PC-9 (cell line): ENCODE data around the gene R3HCC1L. TPM values are rescaled to one million over a fixed set of nuclear protein-coding genes. Genes with fewer than 3 reads are reported as not detected.

ENCODE experiments used
- BruUV-seq: library from RNA; stranded (reverse); fragments of 400-500 nt; replicated peaks from 2 replicates; lab custom pipeline; 2021; lab: Mats Ljungman, UMichigan
- CTCF ChIA-PET: fragments of 300-600 bp; sonication (Branson Sonifier 250); formaldehyde crosslinking; loops from one replicate; lab custom pipeline; 2022; ENCODE audit warnings: antibody characterized with exemption; lab: Charles Lee
- POLR2A ChIA-PET: fragments of 300-600 bp; sonication (Branson Sonifier 250); formaldehyde crosslinking; loops from one replicate; lab custom pipeline; 2022; ENCODE audit warnings: antibody characterized with exemption; ENCODE audit not compliant: unreplicated experiment; lab: Charles Lee
- DNase-seq, 2 experiments: peaks; one replicate each; pipeline versions ENCODE4 v3.0.0 to v3.0.0-alpha.2; 2015 to 2022; ENCODE audit warnings: mixed read lengths in 1 of 2
- H2AFZ ChIP-seq: fragments of 200-600 bp; sonication (generic); 2 replicates; pipeline ENCODE4 v1.8.1; 2017; ENCODE audit warnings: antibody characterized with exemption
- H3F3A ChIP-seq: fragments of 200-600 bp; sonication (generic); 2 replicates; pipeline ENCODE4 v1.8.1; 2017; ENCODE audit warnings: antibody characterized with exemption, mild to moderate bottlenecking, low read depth; ENCODE audit not compliant: insufficient read depth
- H3K27ac ChIP-seq: fragments of 200-600 bp; sonication (generic); 2 replicates; pipeline ENCODE4 v1.6.1; 2016; ENCODE audit warnings: mixed run types
- H3K27me3 ChIP-seq: fragments of 200-600 bp; sonication (generic); 2 replicates; pipeline ENCODE4 v1.6.1; 2016; ENCODE audit warnings: low read depth, mixed run types; ENCODE audit not compliant: insufficient read depth
- H3K36me3 ChIP-seq: fragments of 200-600 bp; sonication (generic); 2 replicates; pipeline ENCODE4 v1.6.1; 2016; ENCODE audit warnings: low read depth, mixed run types
- H3K4me1 ChIP-seq: fragments of 200-600 bp; sonication (generic); replicated peaks from 2 replicates; pipeline ENCODE4 v1.6.1; 2016; ENCODE audit warnings: mixed run types; ENCODE audit not compliant: insufficient read depth
- H3K4me2 ChIP-seq: fragments of 200-600 bp; sonication (generic); 2 replicates; pipeline ENCODE4 v1.6.1; 2017; ENCODE audit warnings: mixed run types
- H3K4me3 ChIP-seq: fragments of 200-600 bp; sonication (generic); 2 replicates; pipeline ENCODE4 v1.6.1; 2016; ENCODE audit warnings: mixed run types
- H3K79me2 ChIP-seq: fragments of 200-600 bp; sonication (generic); 2 replicates; pipeline ENCODE4 v1.6.1; 2017; ENCODE audit warnings: low read depth, mixed run types
- H3K9me2 ChIP-seq: fragments of 200-600 bp; sonication (generic); 2 replicates; pipeline ENCODE4 v1.8.1; 2017; ENCODE audit warnings: mild to moderate bottlenecking; ENCODE audit not compliant: insufficient read depth
- H3K9me3 ChIP-seq: fragments of 200-600 bp; sonication (generic); 2 replicates; pipeline ENCODE4 v1.8.1; 2016; ENCODE audit warnings: low read depth; ENCODE audit not compliant: insufficient read depth
- H4K20me1 ChIP-seq: fragments of 200-600 bp; sonication (generic); 2 replicates; pipeline ENCODE4 v1.8.1; 2017; ENCODE audit not compliant: insufficient read depth
- EZH2 ChIP-seq: fragments of 200-600 bp; sonication (generic); IDR thresholded peaks from 2 replicates; pipeline ENCODE4 v1.8.0; 2017; ENCODE audit warnings: antibody characterized with exemption, low read depth
- intact Hi-C: fragments of 100-400 bp; cut with micrococcal nuclease; formaldehyde crosslinking; loops from one replicate; pipeline ENCODE4 v1.10.0; 2022; ENCODE audit not compliant: unreplicated experiment
- total RNA-seq: library from RNA; stranded (reverse); gene quantifications from 2 replicates; pipeline ENCODE4 v1.2.3, GENCODE V29; 2021
- TF ChIP-seq, protein P1 (sequence below): fragments of 200-600 bp; sonication (generic); conservative IDR thresholded peaks from 2 replicates; pipeline ENCODE4 v1.6.1; 2017; ENCODE audit warnings: mixed run types, antibody characterized with exemption, mild to moderate bottlenecking, moderate library complexity

Gene R3HCC1L
- total RNA-seq, 1 experiment from 2014 or later, result 7.0 TPM

DNA sequence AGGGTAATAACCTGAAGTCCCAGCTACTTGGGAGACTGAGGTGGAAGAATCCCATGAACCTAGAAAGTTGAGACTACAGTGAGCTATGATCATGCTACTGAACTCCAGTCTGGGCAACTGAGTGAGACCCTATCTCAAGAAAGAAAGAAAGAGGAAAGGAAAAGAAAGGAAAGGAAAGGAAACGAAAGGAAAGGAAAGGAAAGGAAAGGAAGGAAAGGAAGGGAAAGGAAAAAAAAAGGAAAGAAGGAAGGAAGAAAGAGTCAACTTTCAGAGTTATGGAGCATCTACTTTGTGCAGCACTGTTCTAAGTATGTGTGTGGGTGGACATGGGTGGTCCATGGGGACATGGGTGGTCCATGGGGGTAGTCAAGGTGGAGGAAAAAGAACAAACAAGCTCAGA lies 24.1 kb upstream of the R3HCC1L start:
- no peak overlapping the region for H3K4me2 ChIP-seq
- no peaks in the 10 kb centered on the region for H3K9me2 ChIP-seq
- intact Hi-C loops, result no loop called here
- H3K27me3 ChIP-seq, result peaks cover 91% of the 10 kb centered on the region
- no peaks in the 10 kb centered on the region for H3F3A ChIP-seq
- no peak overlapping the region for H2AFZ ChIP-seq
- H4K20me1 ChIP-seq, result no peaks in the 10 kb centered on the region
- no peaks in the 10 kb centered on the region for H3K9me3 ChIP-seq
- no peak overlapping the region for H3K4me3 ChIP-seq
- TF ChIP-seq EZH2, result no peak
- TF ChIP-seq, protein P1, sequence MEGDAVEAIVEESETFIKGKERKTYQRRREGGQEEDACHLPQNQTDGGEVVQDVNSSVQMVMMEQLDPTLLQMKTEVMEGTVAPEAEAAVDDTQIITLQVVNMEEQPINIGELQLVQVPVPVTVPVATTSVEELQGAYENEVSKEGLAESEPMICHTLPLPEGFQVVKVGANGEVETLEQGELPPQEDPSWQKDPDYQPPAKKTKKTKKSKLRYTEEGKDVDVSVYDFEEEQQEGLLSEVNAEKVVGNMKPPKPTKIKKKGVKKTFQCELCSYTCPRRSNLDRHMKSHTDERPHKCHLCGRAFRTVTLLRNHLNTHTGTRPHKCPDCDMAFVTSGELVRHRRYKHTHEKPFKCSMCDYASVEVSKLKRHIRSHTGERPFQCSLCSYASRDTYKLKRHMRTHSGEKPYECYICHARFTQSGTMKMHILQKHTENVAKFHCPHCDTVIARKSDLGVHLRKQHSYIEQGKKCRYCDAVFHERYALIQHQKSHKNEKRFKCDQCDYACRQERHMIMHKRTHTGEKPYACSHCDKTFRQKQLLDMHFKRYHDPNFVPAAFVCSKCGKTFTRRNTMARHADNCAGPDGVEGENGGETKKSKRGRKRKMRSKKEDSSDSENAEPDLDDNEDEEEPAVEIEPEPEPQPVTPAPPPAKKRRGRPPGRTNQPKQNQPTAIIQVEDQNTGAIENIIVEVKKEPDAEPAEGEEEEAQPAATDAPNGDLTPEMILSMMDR, result no peak
- no peak for DNase-seq
- no TSS peak for BruUV-seq
- ChIA-PET CTCF (no interaction called here), POLR2A (no interaction called here)
- no peaks in the 10 kb centered on the region for H3K36me3 ChIP-seq
- H3K79me2 ChIP-seq, result no peaks in the 10 kb centered on the region
- no peaks in the 10 kb centered on the region for H3K4me1 ChIP-seq
- no peak overlapping the region for H3K27ac ChIP-seq

DNA sequence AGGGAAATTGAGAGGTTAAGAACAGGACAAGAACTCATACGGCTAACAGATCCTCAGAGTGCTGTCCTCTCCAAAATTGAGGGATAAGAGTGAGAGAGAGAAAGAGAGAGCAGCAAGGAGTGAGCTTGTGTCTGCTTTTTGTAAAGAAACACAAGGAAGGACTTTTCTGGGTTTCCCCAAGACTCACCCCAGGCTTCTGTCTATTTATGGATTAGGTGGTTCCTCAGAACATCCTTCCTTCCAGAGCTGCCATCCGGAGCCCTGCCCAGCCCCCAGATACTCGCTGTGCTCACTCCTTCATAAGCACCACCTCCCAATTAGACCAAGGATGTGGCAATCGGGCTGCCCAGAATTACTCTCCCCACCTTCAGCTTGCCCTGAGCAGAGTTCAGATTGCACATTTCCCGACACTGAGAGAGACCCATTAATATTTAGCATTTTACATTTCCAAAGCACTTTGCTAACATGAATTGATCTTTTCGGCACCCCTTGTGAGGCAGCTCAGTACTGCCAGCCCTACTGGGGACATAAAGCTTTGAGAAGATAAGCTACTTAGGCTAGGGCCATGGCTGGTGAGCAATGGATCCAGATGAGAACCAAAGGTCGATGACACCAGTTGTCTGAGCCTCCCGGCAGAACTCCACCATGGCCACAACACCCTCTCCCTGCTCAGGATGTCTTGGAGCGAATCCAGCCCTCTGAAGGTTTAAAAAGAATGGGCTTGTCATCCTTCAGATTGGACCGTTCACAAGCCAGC lies 19.2 kb upstream of the R3HCC1L start:
- DNase-seq, result no peak
- no peaks in the 10 kb centered on the region for H3K9me2 ChIP-seq
- H3K79me2 ChIP-seq, result no peaks in the 10 kb centered on the region
- TF ChIP-seq EZH2, result no peak
- TF ChIP-seq, protein P1, result no peak
- no peaks in the 10 kb centered on the region for H4K20me1 ChIP-seq
- H3K4me2 ChIP-seq, result no peak overlapping the region
- H3K27ac ChIP-seq, result no peak overlapping the region
- H3K4me3 ChIP-seq, result no peak overlapping the region
- H3F3A ChIP-seq, result no peaks in the 10 kb centered on the region
- H3K27me3 ChIP-seq, result peaks cover 86% of the 10 kb centered on the region
- H3K36me3 ChIP-seq, result no peaks in the 10 kb centered on the region
- ChIA-PET POLR2A (no interaction called here), CTCF (no interaction called here)
- H2AFZ ChIP-seq, result no peak overlapping the region
- BruUV-seq, result no TSS peak
- no peaks in the 10 kb centered on the region for H3K4me1 ChIP-seq
- intact Hi-C loops, result no loop called here
- H3K9me3 ChIP-seq, result no peaks in the 10 kb centered on the region

DNA sequence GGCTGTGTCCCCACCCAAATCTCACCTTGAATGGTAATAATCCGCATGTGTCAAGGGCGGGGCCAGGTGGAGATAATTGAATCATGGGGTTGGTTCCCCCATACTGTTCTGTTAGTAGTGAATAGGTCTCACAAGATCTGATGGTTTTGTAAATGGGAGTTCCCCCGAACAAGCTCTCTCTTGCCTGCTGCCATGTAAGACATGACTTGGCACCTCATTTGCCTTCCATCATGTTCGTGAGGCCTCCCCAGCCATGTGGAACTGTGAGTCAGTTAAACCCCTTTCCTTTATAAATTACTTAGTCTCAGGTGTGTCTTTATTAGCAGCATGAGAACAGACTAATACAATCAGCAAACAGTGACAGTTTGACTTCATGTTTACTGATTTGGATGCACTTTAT lies 14.6 kb upstream of the R3HCC1L start:
- H4K20me1 ChIP-seq, result no peaks in the 10 kb centered on the region
- POLR2A ChIA-PET, result no interaction called here
- BruUV-seq, result no TSS peak
- no peaks in the 10 kb centered on the region for H3K36me3 ChIP-seq
- H3K27me3 ChIP-seq, result peaks cover 71% of the 10 kb centered on the region
- no peak for TF ChIP-seq EZH2
- TF ChIP-seq, protein P1, result no peak
- no peak overlapping the region for H3K4me2 ChIP-seq
- no peak overlapping the region for H3K27ac ChIP-seq
- intact Hi-C loops, result no loop called here
- no peaks in the 10 kb centered on the region for H3K79me2 ChIP-seq
- no peaks in the 10 kb centered on the region for H3F3A ChIP-seq
- H3K9me3 ChIP-seq, result no peaks in the 10 kb centered on the region
- H3K9me2 ChIP-seq, result no peaks in the 10 kb centered on the region
- CTCF ChIA-PET, result no interaction called here
- no peak for DNase-seq
- H3K4me1 ChIP-seq, result no peaks in the 10 kb centered on the region
- no peak overlapping the region for H3K4me3 ChIP-seq
- H2AFZ ChIP-seq, result no peak overlapping the region
